ENCODE results near the gene ERBB4.
"Not testable (repeated sequence)": the region's sequence is repeated elsewhere in the genome, so short reads cannot be mapped to it uniquely, and the experiment has no call there.

Gene ERBB4

GRCh38 chr2:212265777-212266176 is 272.8 kb downstream of the ERBB4 start:
- no peak for DNase-seq (ENCODE audit: low spot score)
- Histone ChIP-seq H3K4me3 (no peak overlapping the region), H3K27ac (no peak overlapping the region)
- no peak for TF ChIP-seq CTCF (IDR thresholded peaks at IDR 0.05)

DNA sequence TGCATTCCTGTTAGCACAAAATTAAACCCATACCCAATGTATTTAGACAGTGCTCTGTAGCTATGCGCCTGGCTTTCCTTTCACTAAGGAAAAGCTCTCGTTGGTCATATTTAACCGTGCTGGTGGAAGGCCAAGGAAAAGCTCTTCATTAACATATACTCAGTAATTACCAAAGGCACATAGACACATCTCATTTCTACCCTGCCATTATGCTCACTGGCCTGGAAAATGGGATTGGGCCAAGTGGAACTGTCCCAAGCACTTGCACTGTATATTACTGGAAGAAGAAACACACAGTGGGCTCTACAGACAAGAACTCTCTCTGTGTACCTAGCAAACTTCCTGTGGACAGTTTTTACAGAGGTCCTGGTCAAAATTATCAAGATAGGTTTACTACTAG is 274.4 kb downstream of the ERBB4 start:
- Histone ChIP-seq H3K4me3 (no peak overlapping the region), H3K27ac (no peak overlapping the region)
- TF ChIP-seq CTCF (IDR thresholded peaks at IDR 0.05): no peak
- DNase-seq (ENCODE audit: low spot score): no peak

DNA sequence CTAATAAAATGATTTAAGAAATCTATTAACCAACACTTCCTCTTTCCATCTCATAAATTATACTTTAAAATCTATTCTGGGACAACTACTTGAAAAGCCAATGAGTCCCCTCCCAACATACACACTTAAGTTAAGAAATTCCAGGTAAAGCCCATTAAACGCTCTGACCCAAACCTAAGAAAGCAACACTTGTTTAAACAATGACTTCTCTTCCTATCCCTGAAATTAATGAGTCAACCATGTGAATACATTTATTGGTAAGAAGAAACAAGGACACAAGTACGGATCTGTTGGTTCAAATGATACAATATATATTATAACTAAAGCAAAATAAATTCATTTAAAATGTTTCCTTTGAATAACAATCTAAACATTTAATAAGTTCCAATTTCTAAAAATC is 279.4 kb downstream of the ERBB4 start:
- no peak for TF ChIP-seq CTCF (IDR thresholded peaks at IDR 0.05)
- Histone ChIP-seq H3K27ac (no peak overlapping the region), H3K4me3 (no peak overlapping the region)
- DNase-seq (ENCODE audit: low spot score): no peak

GRCh38 chr2:212254339-212254738 is 284.3 kb downstream of the ERBB4 start:
- H3K4me3 ChIP-seq: no peak overlapping the region
- no peak for TF ChIP-seq CTCF (IDR thresholded peaks at IDR 0.05)
- DNase-seq (ENCODE audit: low spot score): no peak
- no peak overlapping the region for H3K27ac ChIP-seq

- Histone ChIP-seq H3K4me3 (no peak overlapping the region), H3K27ac (no peak overlapping the region)
- DNase-seq (ENCODE audit: low spot score): no peak
- TF ChIP-seq CTCF (IDR thresholded peaks at IDR 0.05): no peak
Measured at GRCh38 chr2:212249451-212249850, 289.2 kb downstream of the ERBB4 start.

GRCh38 chr2:212245880-212246279 is 292.7 kb downstream of the ERBB4 start:
- TF ChIP-seq CTCF (IDR thresholded peaks at IDR 0.05): no peak
- H3K4me3 ChIP-seq: no peak overlapping the region
- no peak overlapping the region for H3K27ac ChIP-seq
- DNase-seq (ENCODE audit: low spot score): no peak

GRCh38 chr2:212242724-212243123 is 295.9 kb downstream of the ERBB4 start:
- DNase-seq (ENCODE audit: low spot score): no peak
- TF ChIP-seq CTCF (IDR thresholded peaks at IDR 0.05): no peak
- Histone ChIP-seq H3K4me3 (no peak overlapping the region), H3K27ac (no peak overlapping the region)

DNA sequence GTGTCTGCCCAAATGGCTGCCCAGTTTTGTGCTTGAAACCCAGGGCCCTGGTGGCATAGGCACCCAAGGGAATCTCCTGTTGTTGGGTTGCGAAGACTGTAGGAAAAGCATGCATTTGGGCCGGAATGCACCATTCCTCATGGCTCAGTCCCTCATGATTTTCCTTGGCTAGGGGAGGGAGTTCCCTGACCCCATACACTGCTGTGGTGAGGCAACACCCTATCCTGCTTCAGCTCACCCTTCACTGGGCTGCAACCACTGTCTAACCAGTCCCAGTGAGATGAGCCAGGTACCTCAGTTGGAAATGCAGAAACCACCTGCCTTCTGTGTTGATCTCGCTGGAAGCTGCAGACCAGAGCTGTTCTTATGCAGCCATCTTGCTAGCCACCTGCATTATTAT is 300.4 kb downstream of the ERBB4 start:
- H3K27ac ChIP-seq; H3K4me3 ChIP-seq; DNase-seq (ENCODE audit: low spot score): not testable (repeated sequence)
